Panc1 (cell line): ENCODE data around the gene FTSJ1. TPM values are rescaled to one million over a fixed set of nuclear protein-coding genes. Genes with fewer than 3 reads are reported as not detected.

Experiments
- ATAC-seq: fragments of 200-7000 bp; cut with Tn5 transposase; 2 replicates; pipeline ENCODE4 v1.9.1; 2020; ENCODE audit warnings: mild to moderate bottlenecking, moderate library complexity
- BruUV-seq: library from RNA; stranded (reverse); fragments of 400-500 nt; replicated peaks from 2 replicates; lab custom pipeline; 2021; lab: Mats Ljungman, UMichigan
- CTCF ChIA-PET: fragments of 300-600 bp; sonication (Branson Sonifier 250); formaldehyde crosslinking; loops from one replicate; lab custom pipeline; 2022; ENCODE audit warnings: antibody characterized with exemption; lab: Charles Lee
- POLR2A ChIA-PET: fragments of 300-600 bp; sonication (Branson Sonifier 250); formaldehyde crosslinking; loops from one replicate; lab custom pipeline; 2022; ENCODE audit warnings: antibody characterized with exemption; lab: Charles Lee
- DNase-seq: peaks from one replicate; pipeline ENCODE4 v3.0.0-alpha.2; 2010; ENCODE audit warnings: low read depth, low spot score
- H3K27ac ChIP-seq: 2 replicates; pipeline ENCODE4 v1.5.1; 2011; ENCODE audit warnings: mild to moderate bottlenecking, low read length, inconsistent platforms
- H3K27me3 ChIP-seq: fragments of 200-500 bp; sonication (Bioruptor generic); 2 replicates; pipeline ENCODE4 v1.6.0; 2014; ENCODE audit warnings: low read length, inconsistent platforms; ENCODE audit not compliant: control insufficient read depth, insufficient read depth
- H3K36me3 ChIP-seq: fragments of 200-500 bp; sonication (Bioruptor generic); 2 replicates; pipeline ENCODE4 v1.5.1; 2014; ENCODE audit warnings: inconsistent platforms, mild to moderate bottlenecking, low read length, moderate library complexity; ENCODE audit not compliant: control insufficient read depth, insufficient read depth
- H3K4me1 ChIP-seq: 2 replicates; pipeline ENCODE4 v1.5.1; 2011; ENCODE audit warnings: inconsistent platforms, mild to moderate bottlenecking, low read length, moderate library complexity; ENCODE audit not compliant: control insufficient read depth, insufficient read depth
- H3K4me3 ChIP-seq, 2 experiments: 2 replicates each; pipeline ENCODE4 v1.5.1; 2011 to 2012; ENCODE audit warnings: low read depth in 2 of 2, low read length in 2 of 2, mild to moderate bottlenecking in 2 of 2, inconsistent platforms in 1 of 2, moderate library complexity in 1 of 2
- H3K9me3 ChIP-seq: fragments of 200-500 bp; sonication (Bioruptor generic); 2 replicates; pipeline ENCODE4 v1.5.1; 2014; ENCODE audit warnings: low read depth, mild to moderate bottlenecking, inconsistent platforms, low read length, moderate library complexity; ENCODE audit not compliant: control insufficient read depth, insufficient read depth
- CTCF ChIP-seq: fragments of 450-650 bp; IDR thresholded peaks from 2 replicates; pipeline ENCODE4 v1.5.1; 2017; ENCODE audit warnings: mild to moderate bottlenecking
- POLR2AphosphoS5 ChIP-seq: IDR thresholded peaks from 2 replicates; pipeline ENCODE4 v1.6.1; 2012; ENCODE audit warnings: mild to moderate bottlenecking, low read depth, low read length, moderate library complexity
- REST ChIP-seq, 2 experiments: IDR thresholded peaks; 2 replicates each; pipeline ENCODE4 v1.6.1; 2011 to 2012; ENCODE audit warnings: low read depth in 2 of 2, control low read depth in 1 of 2, low read length in 1 of 2, mild to moderate bottlenecking in 1 of 2, moderate library complexity in 1 of 2; ENCODE audit not compliant: insufficient read depth in 1 of 2
- SIN3A ChIP-seq: IDR thresholded peaks from 2 replicates; pipeline ENCODE4 v1.6.1; 2012; ENCODE audit warnings: low read depth, mild to moderate bottlenecking, low read length, moderate library complexity, borderline replicate concordance; ENCODE audit not compliant: insufficient read depth
- TCF7L2 ChIP-seq: IDR thresholded peaks from 2 replicates; pipeline ENCODE4 v1.6.1; 2011; ENCODE audit warnings: mild to moderate bottlenecking, low read depth, low read length, inconsistent platforms
- in situ Hi-C: cut with HindIII; loops from 2 replicates; pipeline ENCODE4 v1.10.0; 2016; ENCODE audit warnings: low sequenced_read_pairs, low pct_unique_long_range_greater_than_20kb
- intact Hi-C: fragments of 100-400 bp; cut with micrococcal nuclease; formaldehyde crosslinking; loops from one replicate; pipeline ENCODE4 v1.10.0; 2022; ENCODE audit not compliant: unreplicated experiment
- total RNA-seq: library from RNA; stranded (reverse); gene quantifications from one replicate; pipeline ENCODE4 v1.2.1, GENCODE V29; 2021; ENCODE audit not compliant: unreplicated experiment

The FTSJ1 gene
- total RNA-seq, 1 experiment from 2014 or later = 43.1 TPM

- no TSS peak for BruUV-seq
- TF ChIP-seq REST (IDR thresholded peaks at IDR 0.05; ENCODE audit: insufficient read depth in 1 of 2, low read depth in 2 of 2, low read length in 1 of 2) = no peak
- TF ChIP-seq CTCF = peak; percentile 66
- no peak for TF ChIP-seq SIN3A
- Histone ChIP-seq H3K27me3 (no peaks in the 10 kb centered on the region), H3K27ac (no peak overlapping the region), H3K9me3 (no peaks in the 10 kb centered on the region), H3K4me1 (peaks cover 5% of the 10 kb centered on the region), H3K4me3 (no peak overlapping the region), H3K36me3 (no peaks in the 10 kb centered on the region)
- intact Hi-C loops (no loop called here), in situ Hi-C loops (no loop called here)
- ChIA-PET POLR2A (interaction anchor here (0.7 kb wide), 1 partner anchor 9 kb away, joined by 6 read pairs; no protein-coding TSS in a partner anchor), CTCF (interaction anchor here (0.7 kb wide), 1 partner anchor 8 kb away, joined by 3 read pairs; no protein-coding TSS in a partner anchor)
- ATAC-seq = no peak
- DNase-seq = no peak
Observed at GRCh38 chrX:48474127-48474526, 1.9 kb upstream of the FTSJ1 start.

GRCh38 chrX:48474581-48474980 is 1.4 kb upstream of the FTSJ1 start:
- ChIA-PET POLR2A (interaction anchor here (0.7 kb wide), 1 partner anchor 9 kb away, joined by 6 read pairs; no protein-coding TSS in a partner anchor), CTCF (interaction anchor here (0.7 kb wide), 1 partner anchor 8 kb away, joined by 3 read pairs; no protein-coding TSS in a partner anchor)
- Histone ChIP-seq H3K27ac (no peak overlapping the region), H3K4me3 (peak overlapping the region in 1 of 2 experiments; percentile 21; a peak in 1 of 4 replicates), H3K27me3 (no peaks in the 10 kb centered on the region), H3K4me1 (peaks cover 5% of the 10 kb centered on the region), H3K9me3 (no peaks in the 10 kb centered on the region), H3K36me3 (no peaks in the 10 kb centered on the region)
- ATAC-seq = no peak
- no peak for TF ChIP-seq TCF7L2
- no peak for TF ChIP-seq POLR2AphosphoS5
- no peak for TF ChIP-seq SIN3A
- TF ChIP-seq CTCF = no peak
- TF ChIP-seq REST (IDR thresholded peaks at IDR 0.05; ENCODE audit: insufficient read depth in 1 of 2, low read depth in 2 of 2, low read length in 1 of 2) = no peak
- in situ Hi-C loops (no loop called here), intact Hi-C loops (no loop called here)
- no peak for DNase-seq
- no TSS peak for BruUV-seq
